IMR-90 (cell line): ENCODE measurements around the gene SEMA3G. TPM values are rescaled to one million over a fixed set of nuclear protein-coding genes. Genes with fewer than 3 reads are reported as not detected.

ENCODE experiments used
- ATAC-seq: fragments of 200-7000 bp; cut with Tn5 transposase; 2 replicates; pipeline ENCODE4 v1.9.1; 2020; ENCODE audit warnings: low read depth, mild to moderate bottlenecking, moderate library complexity
- BruUV-seq: library from RNA; stranded (reverse); fragments of 400-500 nt; replicated peaks from 2 replicates; lab custom pipeline; 2021; lab: Mats Ljungman, UMichigan
- CTCF ChIA-PET: fragments of 300-600 bp; formaldehyde crosslinking; extraction: SDS; loops from one replicate; lab custom pipeline; 2021; ENCODE audit warnings: antibody characterized with exemption; lab: Yijun Ruan, JAX
- POLR2A ChIA-PET: fragments of 300-600 bp; sonication (Branson Sonifier 250); formaldehyde crosslinking; loops from one replicate; lab custom pipeline; 2022; ENCODE audit warnings: antibody characterized with exemption; ENCODE audit not compliant: unreplicated experiment; lab: Charles Lee
- DNase-seq: peaks from one replicate; pipeline ENCODE4 v3.0.0; 2013
- H2AFZ ChIP-seq: replicated peaks from 2 replicates; pipeline ENCODE3; 2013; ENCODE audit warnings: low read length, mild to moderate bottlenecking; ENCODE audit not compliant: poor library complexity
- H2AK5ac ChIP-seq: 2 replicates; pipeline ENCODE4 v1.6.1; 2013; ENCODE audit warnings: low read depth, low read length, inconsistent platforms
- H2AK9ac ChIP-seq: replicated peaks from 2 replicates; pipeline ENCODE3; 2013; ENCODE audit warnings: mild to moderate bottlenecking, low read depth, low read length, moderate library complexity; ENCODE audit not compliant: poor library complexity
- H2BK120ac ChIP-seq: 2 replicates; pipeline ENCODE4 v1.6.1; 2013; ENCODE audit warnings: low read depth, low read length, inconsistent platforms
- H2BK15ac ChIP-seq: 3 replicates; pipeline ENCODE4 v1.6.1; 2013; ENCODE audit warnings: low read depth, low read length, inconsistent platforms
- H2BK20ac ChIP-seq: 2 replicates; pipeline ENCODE4 v1.6.1; 2013; ENCODE audit warnings: low read depth, mild to moderate bottlenecking, inconsistent platforms, low read length, moderate library complexity
- H2BK5ac ChIP-seq: 2 replicates; pipeline ENCODE4 v1.6.1; 2013; ENCODE audit warnings: mild to moderate bottlenecking, low read depth, low read length, inconsistent platforms; ENCODE audit not compliant: poor library complexity, severe bottlenecking
- H3K14ac ChIP-seq: replicated peaks from 2 replicates; pipeline ENCODE4 v1.6.1; 2013; ENCODE audit warnings: low read depth, low read length, inconsistent platforms
- H3K18ac ChIP-seq: 2 replicates; pipeline ENCODE4 v1.6.1; 2013; ENCODE audit warnings: low read depth, low read length, control low read depth
- H3K23ac ChIP-seq: 2 replicates; pipeline ENCODE4 v1.6.1; 2013; ENCODE audit warnings: low read depth, low read length, inconsistent platforms
- H3K27ac ChIP-seq: 2 replicates; pipeline ENCODE4 v1.5.1; 2013; ENCODE audit warnings: mild to moderate bottlenecking, control low read depth, low read length; ENCODE audit not compliant: insufficient read depth
- H3K27me3 ChIP-seq: 2 replicates; pipeline ENCODE4 v1.6.1; 2013; ENCODE audit warnings: low read length; ENCODE audit not compliant: control insufficient read depth, insufficient read depth
- H3K36me3 ChIP-seq: 2 replicates; pipeline ENCODE4 v1.6.1; 2013; ENCODE audit warnings: low read length, mixed read lengths; ENCODE audit not compliant: control insufficient read depth, insufficient read depth
- H3K4ac ChIP-seq: 2 replicates; pipeline ENCODE4 v1.6.1; 2013; ENCODE audit warnings: low read depth, low read length, inconsistent platforms
- H3K4me1 ChIP-seq: 2 replicates; pipeline ENCODE4 v1.6.1; 2013; ENCODE audit warnings: low read length, mixed read lengths; ENCODE audit not compliant: control insufficient read depth, insufficient read depth
- H3K4me2 ChIP-seq: 2 replicates; pipeline ENCODE4 v1.6.1; 2013; ENCODE audit warnings: low read depth, mild to moderate bottlenecking, control low read depth, low read length, moderate library complexity
- H3K4me3 ChIP-seq: 2 replicates; pipeline ENCODE4 v1.5.1; 2013; ENCODE audit warnings: low read depth, mild to moderate bottlenecking, control low read depth, low read length, moderate library complexity; ENCODE audit not compliant: insufficient read depth
- H3K56ac ChIP-seq: 2 replicates; pipeline ENCODE4 v1.6.1; 2013; ENCODE audit warnings: low read length, inconsistent platforms; ENCODE audit not compliant: insufficient read depth; ENCODE audit errors: extremely low read depth
- H3K79me1 ChIP-seq, 2 experiments: 2 replicates each; pipeline ENCODE4 v1.6.1; 2013; ENCODE audit warnings: low read length in 2 of 2, inconsistent platforms in 1 of 2, low read depth in 1 of 2
- H3K9ac ChIP-seq: 2 replicates; pipeline ENCODE4 v1.6.1; 2013; ENCODE audit warnings: low read depth, low read length, control low read depth
- H3K9me1 ChIP-seq: 2 replicates; pipeline ENCODE4 v1.6.1; 2013; ENCODE audit warnings: low read length, inconsistent platforms; ENCODE audit not compliant: insufficient read depth
- H3K9me3 ChIP-seq: 2 replicates; pipeline ENCODE4 v1.6.1; 2013; ENCODE audit warnings: low read length; ENCODE audit not compliant: control insufficient read depth, insufficient read depth
- H4K20me1 ChIP-seq: 2 replicates; pipeline ENCODE4 v1.6.1; 2013; ENCODE audit warnings: low read length, inconsistent platforms; ENCODE audit not compliant: insufficient read depth
- H4K5ac ChIP-seq: 2 replicates; pipeline ENCODE4 v1.6.1; 2013; ENCODE audit warnings: mild to moderate bottlenecking, low read depth, low read length, control low read depth
- H4K8ac ChIP-seq, 2 experiments: 2 replicates each; pipeline ENCODE4 v1.6.1; 2013; ENCODE audit warnings: low read depth in 2 of 2, low read length in 2 of 2, control low read depth in 1 of 2, inconsistent platforms in 1 of 2
- H4K91ac ChIP-seq: 2 replicates; pipeline ENCODE4 v1.6.1; 2013; ENCODE audit warnings: low read depth, low read length, inconsistent platforms; ENCODE audit not compliant: insufficient read depth
- BHLHE40 ChIP-seq: fragments of 150-350 bp; IDR thresholded peaks from 2 replicates; pipeline ENCODE4 v1.6.1; 2016; ENCODE audit warnings: mild to moderate bottlenecking, low read depth, low read length
- CEBPB ChIP-seq: IDR thresholded peaks from 2 replicates; pipeline ENCODE4 v1.6.1; 2012; ENCODE audit warnings: low read depth, low read length, improper control_type of control experiment
- CHD1 ChIP-seq: IDR thresholded peaks from 2 replicates; pipeline ENCODE4 v1.6.1; 2012; ENCODE audit warnings: low read depth, low read length, improper control_type of control experiment
- CTCF ChIP-seq: conservative IDR thresholded peaks from 2 replicates; pipeline ENCODE4 v1.5.1; 2012; ENCODE audit warnings: mild to moderate bottlenecking, low read depth, low read length, improper control_type of control experiment
- ELK1 ChIP-seq: fragments of 150-350 bp; IDR thresholded peaks from 2 replicates; pipeline ENCODE4 v1.6.1; 2016; ENCODE audit warnings: low read depth, mild to moderate bottlenecking, low read length, moderate library complexity, borderline replicate concordance
- FOS ChIP-seq: fragments of 150-350 bp; IDR thresholded peaks from 2 replicates; pipeline ENCODE4 v1.6.1; 2016; ENCODE audit warnings: low read depth, low read length
- MAFK ChIP-seq: IDR thresholded peaks from 2 replicates; pipeline ENCODE4 v1.6.1; 2012; ENCODE audit warnings: low read depth, low read length, improper control_type of control experiment
- MAZ ChIP-seq: IDR thresholded peaks from 2 replicates; pipeline ENCODE4 v1.6.1; 2012; ENCODE audit warnings: low read depth, mild to moderate bottlenecking, low read length, improper control_type of control experiment, moderate library complexity, borderline replicate concordance
- MXI1 ChIP-seq: IDR thresholded peaks from 2 replicates; pipeline ENCODE4 v1.6.1; 2012; ENCODE audit warnings: low read depth, mild to moderate bottlenecking, low read length, moderate library complexity, borderline replicate concordance
- NFE2L2 ChIP-seq: fragments of 150-350 bp; IDR thresholded peaks from 2 replicates; pipeline ENCODE4 v1.6.1; 2016; ENCODE audit warnings: low read depth, mild to moderate bottlenecking, low read length
- POLR2A ChIP-seq: IDR thresholded peaks from 2 replicates; pipeline ENCODE4 v1.6.1; 2012; ENCODE audit warnings: mild to moderate bottlenecking, low read depth, low read length
- RAD21 ChIP-seq: IDR thresholded peaks from 2 replicates; pipeline ENCODE4 v1.6.1; 2012; ENCODE audit warnings: low read length, improper control_type of control experiment
- RCOR1 ChIP-seq: IDR thresholded peaks from 2 replicates; pipeline ENCODE4 v1.6.1; 2012; ENCODE audit warnings: mild to moderate bottlenecking, low read length, improper control_type of control experiment; ENCODE audit not compliant: insufficient replicate concordance
- RFX5 ChIP-seq: IDR thresholded peaks from 2 replicates; pipeline ENCODE4 v1.8.0; 2012; ENCODE audit warnings: low read depth, mild to moderate bottlenecking, low read length, moderate library complexity
- SMC3 ChIP-seq: fragments of 150-350 bp; IDR thresholded peaks from 2 replicates; pipeline ENCODE4 v1.6.1; 2016; ENCODE audit warnings: low read depth, mild to moderate bottlenecking, antibody characterized with exemption, low read length, moderate library complexity
- USF2 ChIP-seq: fragments of 150-350 bp; IDR thresholded peaks from 2 replicates; pipeline ENCODE4 v1.6.1; 2017; ENCODE audit warnings: mild to moderate bottlenecking, antibody characterized with exemption, low read length, low read depth
- WGBS, 2 experiments: methylation state at CpG; one replicate each; pipeline versions ENCODE4 v1.1.5 to v1.1.7; 2013; ENCODE audit warnings: missing lambda C conversion rate in 2 of 2; ENCODE audit not compliant: insufficient read length in 1 of 2; ENCODE audit errors: extremely low coverage in 2 of 2; 5-methylcytosine and 5-hydroxymethylcytosine counted together
- dilution Hi-C: fragments of 300-500 bp; cut with HindIII; formaldehyde crosslinking; loops from one replicate; pipeline ENCODE4 v1.14.3; 2018; ENCODE audit warnings: low sequenced_read_pairs; ENCODE audit not compliant: unreplicated experiment
- in situ Hi-C: fragments of 300-500 bp; cut with MboI; formaldehyde crosslinking; loops from 3 replicates; pipeline ENCODE4 v1.14.3; 2019; ENCODE audit warnings: low sequenced_read_pairs, inconsistent platforms, mixed read lengths
- intact Hi-C: fragments of 100-400 bp; cut with micrococcal nuclease; formaldehyde crosslinking; loops from 2 replicates; pipeline ENCODE4 v1.10.0; 2022
- polyA plus RNA-seq, 3 experiments: library from polyadenylated mRNA; depleted of rRNA; stranded (reverse); fragments of >200 nt; gene quantifications; 2 replicates each; pipeline ENCODE4 v1.2.3, GENCODE V29; 2012; ENCODE audit warnings: low replicate concordance in 1 of 3
- total RNA-seq: library from RNA; depleted of rRNA; stranded (reverse); fragments of >200 nt; gene quantifications from 2 replicates; pipeline ENCODE4 v1.2.3, GENCODE V29; 2012

SEMA3G gene
- total and polyA plus RNA-seq, 2 of the 4 experiments (the other 2 are of a cell fraction) = 0.07 TPM; not detected in 1

GRCh38 chr3:52458031-52458760, 13.3 kb upstream of the SEMA3G start:
- peaks cover 37% of the 10 kb centered on the region for H3K36me3 ChIP-seq
- H3K56ac ChIP-seq = no peak overlapping the region
- H3K9ac ChIP-seq = no peak overlapping the region
- H3K23ac ChIP-seq = no peak overlapping the region
- in situ Hi-C loops (no loop called here), intact Hi-C loops (no loop called here), dilution Hi-C loops (no loop called here)
- no peak overlapping the region for H2BK120ac ChIP-seq
- H3K4me1 ChIP-seq = peaks cover 15% of the 10 kb centered on the region
- no peak overlapping the region for H2AK9ac ChIP-seq
- no peak overlapping the region for H3K4me3 ChIP-seq
- H2AK5ac ChIP-seq = no peak overlapping the region
- no peaks in the 10 kb centered on the region for H3K27me3 ChIP-seq
- no peak overlapping the region for H2AFZ ChIP-seq
- whole genome bisulfite sequencing, 2 experiments = no CpG with 5 or more reads among the region's 6 CpGs
- POLR2A ChIA-PET = no interaction called here
- H4K8ac ChIP-seq = no peak overlapping the region
- ATAC-seq (no peak), DNase-seq (no peak)
- no TSS peak for BruUV-seq
- no peak overlapping the region for H3K4me2 ChIP-seq
- peaks cover 27% of the 10 kb centered on the region for H4K20me1 ChIP-seq
- no peak overlapping the region for H4K91ac ChIP-seq
- no peak overlapping the region for H3K27ac ChIP-seq
- H2BK5ac ChIP-seq = no peak overlapping the region
- no peak overlapping the region for H4K5ac ChIP-seq
- no peak overlapping the region for H2BK15ac ChIP-seq
- H3K9me1 ChIP-seq = peaks cover 20% of the 10 kb centered on the region
- peaks cover 37 to 65% of the 10 kb centered on the region in 2 experiments for H3K79me1 ChIP-seq
- no peaks in the 10 kb centered on the region for H3K9me3 ChIP-seq
- TF ChIP-seq MAZ = no peak
- no peak for TF ChIP-seq BHLHE40
- TF ChIP-seq CHD1 = no peak
- TF ChIP-seq USF2 = no peak
- no peak for TF ChIP-seq RFX5
- no peak for TF ChIP-seq RAD21
- TF ChIP-seq FOS = no peak
- TF ChIP-seq NFE2L2 = no peak
- no peak for TF ChIP-seq POLR2A
- TF ChIP-seq RCOR1 = no peak
- no peak for TF ChIP-seq SMC3
- no peak for TF ChIP-seq MXI1
- TF ChIP-seq CEBPB = no peak
- TF ChIP-seq MAFK = no peak
- no peak for TF ChIP-seq ELK1
- TF ChIP-seq CTCF = no peak
- H3K14ac ChIP-seq = no peak overlapping the region
- no peak overlapping the region for H3K18ac ChIP-seq
- H3K4ac ChIP-seq = no peak overlapping the region
- CTCF ChIA-PET = no interaction called here
- no peak overlapping the region for H2BK20ac ChIP-seq
